HCT116 (cell line): ENCODE data around the gene LCA5L. TPM values are rescaled to one million over a fixed set of nuclear protein-coding genes. Genes with fewer than 3 reads are reported as not detected.

Experiments
- ATAC-seq: fragments of 200-7000 bp; cut with Tn5 transposase; 2 replicates; pipeline ENCODE4 v1.9.1; 2020; ENCODE audit warnings: mild to moderate bottlenecking, moderate library complexity
- BruUV-seq: library from RNA; stranded (reverse); fragments of 400-500 nt; replicated peaks from 2 replicates; lab custom pipeline; 2021; lab: Mats Ljungman, UMichigan
- CTCF ChIA-PET: fragments of 300-600 bp; sonication (Branson Sonifier 250); formaldehyde crosslinking; loops from one replicate; lab custom pipeline; 2021; ENCODE audit warnings: antibody characterized with exemption; lab: Charles Lee
- POLR2A ChIA-PET: fragments of 300-600, 350-600 bp; sonication (Branson Sonifier 250); formaldehyde crosslinking; loops from one replicate; lab custom pipeline; 2021; ENCODE audit warnings: antibody characterized with exemption; lab: Charles Lee
- RAD21 ChIA-PET, 2 experiments: fragments of 300-600 bp; sonication (Branson Sonifier 250); formaldehyde crosslinking; loops; one replicate each; lab custom pipeline; 2023; ENCODE audit warnings: low total read pairs in 2 of 2; ENCODE audit not compliant: uncharacterized antibody in 2 of 2, unreplicated experiment in 2 of 2, low non-redundant PET in 1 of 2; lab: Charles Lee
- DNase-seq: peaks from one replicate; pipeline ENCODE4 v3.0.0-alpha.2; 2010; ENCODE audit warnings: low read depth, low spot score
- H2AFZ ChIP-seq: fragments of 200-600 bp; shearing (Covaris generic), sonication (generic); 2 replicates; pipeline ENCODE4 v1.6.1; 2017; ENCODE audit warnings: low read depth, mixed run types, mixed read lengths, antibody characterized with exemption, low read length; ENCODE audit not compliant: poor library complexity, severe bottlenecking
- H3K27ac ChIP-seq: 2 replicates; pipeline ENCODE4 v1.5.1; 2012; ENCODE audit warnings: low read depth, low read length
- H3K27me3 ChIP-seq: fragments of 200-600 bp; sonication (generic); 2 replicates; pipeline ENCODE4 v1.6.1; 2016; ENCODE audit warnings: mixed run types, low read length, mixed read lengths; ENCODE audit not compliant: insufficient read depth
- H3K36me3 ChIP-seq, 2 experiments: fragments of 200-500 bp in 1 of 2; fragments of 200-600 bp in 1 of 2; sonication (Bioruptor generic) in 1 of 2; sonication (generic) in 1 of 2; 2 replicates each; pipeline versions ENCODE4 v1.5.1 to v1.6.1; 2014 to 2016; ENCODE audit warnings: low read length in 2 of 2, inconsistent platforms in 1 of 2, mixed read lengths in 1 of 2, mixed run types in 1 of 2; ENCODE audit not compliant: insufficient read depth in 2 of 2, control insufficient read depth in 1 of 2
- H3K4me1 ChIP-seq, 2 experiments: fragments of 200-600 bp in 1 of 2; sonication (generic) in 1 of 2; 2 replicates each; pipeline versions ENCODE4 v1.5.1 to v1.6.1; 2012 to 2017; ENCODE audit warnings: low read length in 2 of 2, inconsistent platforms in 1 of 2, mild to moderate bottlenecking in 1 of 2, mixed read lengths in 1 of 2, mixed run types in 1 of 2, moderate library complexity in 1 of 2; ENCODE audit not compliant: insufficient read depth in 2 of 2, control insufficient read depth in 1 of 2
- H3K4me2 ChIP-seq: fragments of 200-600 bp; sonication (generic); 2 replicates; pipeline ENCODE4 v1.6.1; 2017; ENCODE audit warnings: mixed run types, low read length, mixed read lengths
- H3K4me3 ChIP-seq, 2 experiments: fragments of 200-600 bp in 1 of 2; sonication (generic) in 1 of 2; replicated peaks in 1 of 2; 2 replicates each; pipeline ENCODE4 v1.5.1; 2011 to 2016; ENCODE audit warnings: low read length in 2 of 2, control low read depth in 1 of 2, low read depth in 1 of 2, mild to moderate bottlenecking in 1 of 2, mixed read lengths in 1 of 2, mixed run types in 1 of 2
- H3K79me2 ChIP-seq: fragments of 200-600 bp; sonication (generic); 2 replicates; pipeline ENCODE4 v1.6.1; 2017; ENCODE audit warnings: mild to moderate bottlenecking, mixed run types, low read length, moderate library complexity, mixed read lengths; ENCODE audit not compliant: insufficient read depth
- H3K9ac ChIP-seq: fragments of 200-600 bp; sonication (generic); 2 replicates; pipeline ENCODE4 v1.6.1; 2016; ENCODE audit warnings: low read length, mixed read lengths
- H3K9me2 ChIP-seq: fragments of 200-600 bp; sonication (generic), shearing (Covaris generic); 2 replicates; pipeline ENCODE4 v1.6.1; 2017; ENCODE audit warnings: mixed run types, mild to moderate bottlenecking, moderate library complexity; ENCODE audit not compliant: insufficient read depth
- H3K9me3 ChIP-seq, 2 experiments: fragments of 200-500 bp in 1 of 2; fragments of 200-600 bp in 1 of 2; sonication (Bioruptor generic) in 1 of 2; sonication (generic) in 1 of 2; 2 replicates each; pipeline ENCODE4 v1.6.1; 2014 to 2017; ENCODE audit warnings: low read length in 2 of 2, mixed read lengths in 2 of 2, inconsistent platforms in 1 of 2, low read depth in 1 of 2, mild to moderate bottlenecking in 1 of 2, mixed run types in 1 of 2, moderate library complexity in 1 of 2; ENCODE audit not compliant: control insufficient read depth in 1 of 2, insufficient read depth in 1 of 2
- H4K20me1 ChIP-seq: fragments of 200-600 bp; sonication (generic), shearing (Covaris generic); 2 replicates; pipeline ENCODE4 v1.6.1; 2017; ENCODE audit warnings: mixed run types, mild to moderate bottlenecking, moderate library complexity; ENCODE audit not compliant: insufficient read depth
- CEBPB ChIP-seq: IDR thresholded peaks from 2 replicates; pipeline ENCODE4 v1.6.1; 2012; ENCODE audit warnings: low read depth
- EGR1 ChIP-seq: IDR thresholded peaks from 2 replicates; pipeline ENCODE4 v1.6.1; 2012; ENCODE audit warnings: low read depth
- FOSL1 ChIP-seq: IDR thresholded peaks from 2 replicates; pipeline ENCODE4 v1.6.1; 2012; ENCODE audit warnings: low read depth
- RAD21 ChIP-seq: IDR thresholded peaks from 2 replicates; pipeline ENCODE4 v1.6.1; 2012; ENCODE audit warnings: low read depth, mild to moderate bottlenecking
- SIN3A ChIP-seq: IDR thresholded peaks from 2 replicates; pipeline ENCODE4 v1.6.1; 2012; ENCODE audit warnings: low read depth
- SP1 ChIP-seq: IDR thresholded peaks from 2 replicates; pipeline ENCODE4 v1.6.1; 2012; ENCODE audit warnings: low read depth
- intact Hi-C: fragments of 100-400 bp; cut with micrococcal nuclease; formaldehyde crosslinking; loops from 2 replicates; pipeline ENCODE4 v1.10.0; 2022
- total RNA-seq: library from RNA; stranded (reverse); gene quantifications from one replicate; pipeline ENCODE4 v1.2.1, GENCODE V29; 2021; ENCODE audit not compliant: unreplicated experiment
- TF ChIP-seq, protein P1 (sequence below): IDR thresholded peaks from 2 replicates; pipeline ENCODE4 v1.6.1; 2012; ENCODE audit warnings: low read depth

LCA5L gene
- total RNA-seq, 1 experiment from 2014 or later, result 1.9 TPM

DNA sequence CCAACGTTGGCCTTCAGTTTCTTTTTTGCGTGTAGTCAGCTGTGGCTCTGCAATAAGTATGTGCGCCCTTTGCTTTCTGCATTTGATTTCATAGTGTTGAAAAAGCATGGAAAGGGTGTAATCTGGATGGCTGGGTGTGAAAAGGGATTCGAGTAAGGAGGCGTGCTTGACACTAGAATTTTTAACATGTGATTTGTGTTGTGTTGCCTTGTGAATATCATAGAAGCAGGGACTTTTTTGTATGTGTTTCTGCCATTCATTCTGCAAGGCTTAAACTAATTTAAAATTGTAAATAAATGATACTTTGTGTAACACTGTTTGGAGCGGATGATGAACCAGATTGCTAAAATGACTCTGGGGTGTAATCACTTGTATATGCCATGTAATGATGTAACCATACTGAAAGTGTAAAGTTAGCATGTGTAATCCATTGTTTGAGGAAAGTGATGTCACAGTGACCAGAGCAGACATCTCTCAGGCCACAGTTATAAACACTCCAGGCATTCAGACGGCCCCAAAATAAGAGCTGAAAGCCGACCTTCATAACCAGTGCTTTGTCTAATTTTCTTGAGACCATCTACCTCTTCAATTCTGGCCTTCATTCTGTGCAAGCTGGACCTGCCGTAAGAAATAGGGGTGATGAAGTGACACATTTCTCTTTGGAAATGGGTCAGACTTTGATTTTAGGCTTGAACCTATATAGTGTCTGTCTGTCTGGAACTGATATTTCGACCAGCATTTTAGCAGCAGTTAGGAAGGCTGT, 6.8 kb upstream of the LCA5L start:
- H3K4me3 ChIP-seq, result no peak overlapping the region
- no peak overlapping the region for H3K27ac ChIP-seq
- ATAC-seq (no peak), DNase-seq (no peak)
- no TSS peak for BruUV-seq
- TF ChIP-seq SP1 (no peak), SIN3A (no peak), FOSL1 (no peak), RAD21 (no peak), CEBPB (no peak), EGR1 (no peak)
- TF ChIP-seq, protein P1, sequence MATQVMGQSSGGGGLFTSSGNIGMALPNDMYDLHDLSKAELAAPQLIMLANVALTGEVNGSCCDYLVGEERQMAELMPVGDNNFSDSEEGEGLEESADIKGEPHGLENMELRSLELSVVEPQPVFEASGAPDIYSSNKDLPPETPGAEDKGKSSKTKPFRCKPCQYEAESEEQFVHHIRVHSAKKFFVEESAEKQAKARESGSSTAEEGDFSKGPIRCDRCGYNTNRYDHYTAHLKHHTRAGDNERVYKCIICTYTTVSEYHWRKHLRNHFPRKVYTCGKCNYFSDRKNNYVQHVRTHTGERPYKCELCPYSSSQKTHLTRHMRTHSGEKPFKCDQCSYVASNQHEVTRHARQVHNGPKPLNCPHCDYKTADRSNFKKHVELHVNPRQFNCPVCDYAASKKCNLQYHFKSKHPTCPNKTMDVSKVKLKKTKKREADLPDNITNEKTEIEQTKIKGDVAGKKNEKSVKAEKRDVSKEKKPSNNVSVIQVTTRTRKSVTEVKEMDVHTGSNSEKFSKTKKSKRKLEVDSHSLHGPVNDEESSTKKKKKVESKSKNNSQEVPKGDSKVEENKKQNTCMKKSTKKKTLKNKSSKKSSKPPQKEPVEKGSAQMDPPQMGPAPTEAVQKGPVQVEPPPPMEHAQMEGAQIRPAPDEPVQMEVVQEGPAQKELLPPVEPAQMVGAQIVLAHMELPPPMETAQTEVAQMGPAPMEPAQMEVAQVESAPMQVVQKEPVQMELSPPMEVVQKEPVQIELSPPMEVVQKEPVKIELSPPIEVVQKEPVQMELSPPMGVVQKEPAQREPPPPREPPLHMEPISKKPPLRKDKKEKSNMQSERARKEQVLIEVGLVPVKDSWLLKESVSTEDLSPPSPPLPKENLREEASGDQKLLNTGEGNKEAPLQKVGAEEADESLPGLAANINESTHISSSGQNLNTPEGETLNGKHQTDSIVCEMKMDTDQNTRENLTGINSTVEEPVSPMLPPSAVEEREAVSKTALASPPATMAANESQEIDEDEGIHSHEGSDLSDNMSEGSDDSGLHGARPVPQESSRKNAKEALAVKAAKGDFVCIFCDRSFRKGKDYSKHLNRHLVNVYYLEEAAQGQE, result no peak
- no peak overlapping the region for H3K9ac ChIP-seq
- no peaks in the 10 kb centered on the region for H3K79me2 ChIP-seq
- H3K27me3 ChIP-seq, result no peaks in the 10 kb centered on the region
- intact Hi-C loops, result no loop called here
- H3K4me1 ChIP-seq, result peaks cover 0 to 3% of the 10 kb centered on the region in 2 experiments; a peak in 1 of 4 replicates
- H3K9me3 ChIP-seq, result no peaks in the 10 kb centered on the region
- H3K9me2 ChIP-seq, result no peaks in the 10 kb centered on the region
- no peak overlapping the region for H3K4me2 ChIP-seq
- no peak overlapping the region for H2AFZ ChIP-seq
- ChIA-PET POLR2A (no interaction called here), CTCF (no interaction called here), RAD21 (no interaction called here)
- no peaks in the 10 kb centered on the region for H3K36me3 ChIP-seq
- no peaks in the 10 kb centered on the region for H4K20me1 ChIP-seq
